ENCODE data around the gene GNAT2. TPM values are rescaled to one million over a fixed set of nuclear protein-coding genes. Genes with fewer than 3 reads are reported as not detected.

GNAT2 gene
- total and polyA plus RNA-seq, 2 donors (not counting 1 experiment from before 2014, with no cell fraction given): 0.17 to 0.22 TPM

GRCh38 chr1:109610609-109611307 is 8.7 kb downstream of the GNAT2 start:
- Histone ChIP-seq H3K4me2 (ENCODE audit: extremely low read depth, insufficient read depth, low read length) (no peak overlapping the region), H3K4me1 (ENCODE audit: control insufficient read depth, extremely low read depth, insufficient read depth, low read length) (peaks cover 12% of the 10 kb centered on the region), H3K27ac (ENCODE audit: insufficient read depth, low read length) (no peak overlapping the region), H3K9ac (ENCODE audit: insufficient read depth, low read length) (no peak overlapping the region), H3K4me3 (replicated peaks in 1 of 4; ENCODE audit: control extremely low read depth in 1 of 4, insufficient read depth in 1 of 4, low read depth in 3 of 4, low read length in 4 of 4) (no peak overlapping the region), H3K36me3 (ENCODE audit: control insufficient read depth, insufficient read depth, low read length) (no peaks in the 10 kb centered on the region), H2AFZ (ENCODE audit: low read length) (no peak overlapping the region), H4K20me1 (ENCODE audit: control insufficient read depth, extremely low read depth, insufficient read depth, low read length) (no peaks in the 10 kb centered on the region), H3K9me3 (ENCODE audit: control insufficient read depth, insufficient read depth, low read depth, low read length) (no peaks in the 10 kb centered on the region), H3K27me3 (ENCODE audit: control insufficient read depth, insufficient read depth, low read length) (no peaks in the 10 kb centered on the region), H3K79me2 (ENCODE audit: control insufficient read depth, insufficient read depth, low read length) (no peaks in the 10 kb centered on the region)
- DNase-seq (ENCODE audit: low read depth in 2 of 2): peak in 1 of 2 donors; percentile 76
- TF ChIP-seq CTCF (conservative IDR thresholded peaks at IDR 0.05 in 1 of 2, IDR thresholded peaks at IDR 0.05 in 1 of 2; ENCODE audit: low read depth in 1 of 2, low read length in 2 of 2) (no peak), EZH2 (IDR thresholded peaks at IDR 0.05; ENCODE audit: low read length, missing control alignments) (no peak)

- peak in 1 of 2 donors; percentile 62 for DNase-seq (ENCODE audit: low read depth in 2 of 2)
- H3K4me1 ChIP-seq (ENCODE audit: control insufficient read depth, extremely low read depth, insufficient read depth, low read length): peaks cover 12% of the 10 kb centered on the region
- no peaks in the 10 kb centered on the region for H3K36me3 ChIP-seq (ENCODE audit: control insufficient read depth, insufficient read depth, low read length)
- no peak overlapping the region for H3K4me3 ChIP-seq (replicated peaks in 1 of 4; ENCODE audit: control extremely low read depth in 1 of 4, insufficient read depth in 1 of 4, low read depth in 3 of 4, low read length in 4 of 4)
- no peak overlapping the region for H2AFZ ChIP-seq (ENCODE audit: low read length)
- no peaks in the 10 kb centered on the region for H4K20me1 ChIP-seq (ENCODE audit: control insufficient read depth, extremely low read depth, insufficient read depth, low read length)
- H3K27ac ChIP-seq (ENCODE audit: insufficient read depth, low read length): no peak overlapping the region
- no peak overlapping the region for H3K9ac ChIP-seq (ENCODE audit: insufficient read depth, low read length)
- no peaks in the 10 kb centered on the region for H3K9me3 ChIP-seq (ENCODE audit: control insufficient read depth, insufficient read depth, low read depth, low read length)
- TF ChIP-seq EZH2 (IDR thresholded peaks at IDR 0.05; ENCODE audit: low read length, missing control alignments) (no peak), CTCF (conservative IDR thresholded peaks at IDR 0.05 in 1 of 2, IDR thresholded peaks at IDR 0.05 in 1 of 2; ENCODE audit: low read depth in 1 of 2, low read length in 2 of 2) (no peak)
- H3K79me2 ChIP-seq (ENCODE audit: control insufficient read depth, insufficient read depth, low read length): no peaks in the 10 kb centered on the region
- no peak overlapping the region for H3K4me2 ChIP-seq (ENCODE audit: extremely low read depth, insufficient read depth, low read length)
- no peaks in the 10 kb centered on the region for H3K27me3 ChIP-seq (ENCODE audit: control insufficient read depth, insufficient read depth, low read length)
Measured at GRCh38 chr1:109609881-109610280, 9.5 kb downstream of the GNAT2 start.

GRCh38 chr1:109605381-109605780 is 14.0 kb downstream of the GNAT2 start:
- Histone ChIP-seq H3K27ac (ENCODE audit: insufficient read depth, low read length) (no peak overlapping the region), H3K27me3 (ENCODE audit: control insufficient read depth, insufficient read depth, low read length) (no peaks in the 10 kb centered on the region), H3K9me3 (ENCODE audit: control insufficient read depth, insufficient read depth, low read depth, low read length) (no peaks in the 10 kb centered on the region), H4K20me1 (ENCODE audit: control insufficient read depth, extremely low read depth, insufficient read depth, low read length) (no peaks in the 10 kb centered on the region), H2AFZ (ENCODE audit: low read length) (no peak overlapping the region), H3K4me3 (replicated peaks in 1 of 4; ENCODE audit: control extremely low read depth in 1 of 4, insufficient read depth in 1 of 4, low read depth in 3 of 4, low read length in 4 of 4) (no peak overlapping the region), H3K4me1 (ENCODE audit: control insufficient read depth, extremely low read depth, insufficient read depth, low read length) (peaks cover 1% of the 10 kb centered on the region), H3K9ac (ENCODE audit: insufficient read depth, low read length) (no peak overlapping the region), H3K4me2 (ENCODE audit: extremely low read depth, insufficient read depth, low read length) (no peak overlapping the region), H3K79me2 (ENCODE audit: control insufficient read depth, insufficient read depth, low read length) (no peaks in the 10 kb centered on the region), H3K36me3 (ENCODE audit: control insufficient read depth, insufficient read depth, low read length) (no peaks in the 10 kb centered on the region)
- TF ChIP-seq CTCF (conservative IDR thresholded peaks at IDR 0.05 in 1 of 2, IDR thresholded peaks at IDR 0.05 in 1 of 2; ENCODE audit: low read depth in 1 of 2, low read length in 2 of 2) (no peak), EZH2 (IDR thresholded peaks at IDR 0.05; ENCODE audit: low read length, missing control alignments) (no peak)
- DNase-seq (ENCODE audit: low read depth in 2 of 2): no peak
